Measurements from ENCODE around the gene CEP120. TPM values are rescaled to one million over a fixed set of nuclear protein-coding genes. Genes with fewer than 3 reads are reported as not detected.
"Not testable (repeated sequence)": the region's sequence is repeated elsewhere in the genome, so short reads cannot be mapped to it uniquely, and the experiment has no call there.

The CEP120 gene
- polyA plus RNA-seq, 4 donors, result 21.3 to 28.2 (median 22.0) TPM

DNA sequence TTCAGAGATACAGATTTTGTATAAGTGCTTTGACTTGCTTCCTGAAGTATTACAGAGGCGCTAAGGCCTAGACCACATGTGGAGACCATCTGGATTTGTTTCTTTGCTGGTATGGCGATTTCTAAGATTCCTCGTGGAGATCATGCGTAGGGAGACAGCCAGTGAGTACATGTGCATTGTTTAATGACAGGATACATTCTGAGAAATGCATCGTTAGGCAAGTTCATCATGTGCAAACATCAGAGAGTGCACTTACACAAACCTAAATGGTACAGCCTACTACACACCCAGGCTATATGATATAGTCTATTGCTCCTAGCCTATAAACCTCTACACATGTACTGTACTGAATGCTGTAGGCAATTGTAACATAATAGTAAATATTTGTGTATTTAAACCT is 16.5 kb upstream of the CEP120 start:
- DNase-seq (ENCODE audit: low read depth in 4 of 4, low spot score in 3 of 4), result no peak

- DNase-seq (ENCODE audit: low read depth in 4 of 4, low spot score in 3 of 4), result no peak
Measured at GRCh38 chr5:123438902-123439301, 15.7 kb upstream of the CEP120 start.

GRCh38 chr5:123438244-123438643 is 15.0 kb upstream of the CEP120 start:
- no peak for DNase-seq (ENCODE audit: low read depth in 4 of 4, low spot score in 3 of 4)

- DNase-seq (ENCODE audit: low read depth in 4 of 4, low spot score in 3 of 4), result no peak
Measured at GRCh38 chr5:123436201-123436600, 13.0 kb upstream of the CEP120 start.

DNA sequence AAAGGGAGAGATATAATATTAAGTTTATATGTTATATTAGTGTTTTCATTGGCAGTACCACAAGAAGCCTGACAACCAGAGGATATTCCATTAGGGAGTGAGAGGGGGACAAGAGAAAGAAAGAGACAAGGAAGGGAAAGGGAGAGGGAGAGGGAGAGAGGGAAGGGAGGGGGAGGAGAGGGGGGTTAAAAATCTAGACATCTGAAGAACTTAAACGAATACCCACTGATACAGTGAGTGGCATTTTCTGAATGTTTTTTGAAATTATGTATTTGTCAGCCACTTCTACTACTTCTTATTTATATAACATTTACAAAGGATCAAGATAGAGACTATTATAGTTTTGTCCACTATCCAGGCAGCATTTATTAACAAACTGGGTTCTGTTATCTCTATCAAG is 11.6 kb upstream of the CEP120 start:
- DNase-seq (ENCODE audit: low read depth in 4 of 4, low spot score in 3 of 4), result no peak

DNA sequence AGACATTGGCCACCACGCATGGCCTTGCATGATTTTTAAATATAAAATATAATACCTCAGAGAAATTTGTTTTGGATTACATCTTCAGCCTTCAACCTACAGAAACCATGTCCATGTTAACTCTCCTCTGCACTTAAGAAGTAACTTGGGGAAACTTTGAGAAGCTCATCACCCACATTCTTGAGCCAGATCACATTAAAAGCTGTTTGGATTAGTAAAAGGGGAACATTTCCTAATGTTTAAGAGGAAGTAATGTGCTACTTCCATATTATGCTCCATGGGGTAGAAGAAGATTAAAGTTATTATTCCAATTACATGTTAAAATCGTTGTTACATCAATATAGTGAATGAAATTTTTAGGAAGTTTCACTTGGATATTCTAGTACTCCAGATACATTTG is 10.4 kb upstream of the CEP120 start:
- DNase-seq (ENCODE audit: low read depth in 4 of 4, low spot score in 3 of 4), result no peak

DNA sequence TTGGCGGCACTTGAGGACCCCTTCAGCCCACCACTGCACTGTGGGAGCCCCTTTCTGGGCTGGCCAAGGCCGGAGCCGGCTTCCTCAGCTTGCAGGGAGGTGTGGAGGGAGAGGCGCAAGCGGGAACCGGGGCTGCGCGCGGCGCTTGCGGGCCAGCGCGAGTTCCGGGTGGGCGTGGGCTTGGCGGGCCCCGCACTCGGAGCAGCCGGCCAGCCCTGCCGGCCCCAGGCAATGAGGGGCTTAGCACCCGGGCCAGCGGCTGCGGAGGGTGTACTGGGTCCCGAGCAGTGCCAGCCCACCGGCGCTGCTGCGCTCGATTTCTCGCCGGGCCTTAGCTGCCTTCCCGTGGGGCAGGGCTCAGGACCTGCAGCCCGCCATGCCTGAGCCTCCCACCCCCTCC is 7.2 kb upstream of the CEP120 start:
- not testable (repeated sequence) for DNase-seq (ENCODE audit: low read depth in 4 of 4, low spot score in 3 of 4)

DNA sequence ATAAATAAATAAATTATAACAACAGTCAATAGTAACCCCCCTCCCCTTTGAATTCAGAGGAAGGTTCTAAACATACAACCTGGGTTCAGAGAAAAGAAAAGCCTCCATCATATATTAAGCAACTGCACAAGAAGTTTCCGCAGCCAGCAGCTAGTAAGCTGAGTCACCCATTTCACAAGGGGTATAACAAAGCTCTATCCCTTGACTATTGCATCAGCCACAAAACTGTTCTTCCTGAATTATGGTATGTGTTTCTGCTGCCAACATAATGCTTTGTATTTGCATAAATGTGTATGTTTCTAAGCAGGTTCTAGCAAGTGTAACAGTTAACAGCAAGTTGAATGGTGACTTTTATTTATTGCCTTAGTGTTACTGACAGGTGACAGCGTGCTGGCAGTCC is 6.8 kb upstream of the CEP120 start:
- DNase-seq (ENCODE audit: low read depth in 4 of 4, low spot score in 3 of 4), result no peak

DNA sequence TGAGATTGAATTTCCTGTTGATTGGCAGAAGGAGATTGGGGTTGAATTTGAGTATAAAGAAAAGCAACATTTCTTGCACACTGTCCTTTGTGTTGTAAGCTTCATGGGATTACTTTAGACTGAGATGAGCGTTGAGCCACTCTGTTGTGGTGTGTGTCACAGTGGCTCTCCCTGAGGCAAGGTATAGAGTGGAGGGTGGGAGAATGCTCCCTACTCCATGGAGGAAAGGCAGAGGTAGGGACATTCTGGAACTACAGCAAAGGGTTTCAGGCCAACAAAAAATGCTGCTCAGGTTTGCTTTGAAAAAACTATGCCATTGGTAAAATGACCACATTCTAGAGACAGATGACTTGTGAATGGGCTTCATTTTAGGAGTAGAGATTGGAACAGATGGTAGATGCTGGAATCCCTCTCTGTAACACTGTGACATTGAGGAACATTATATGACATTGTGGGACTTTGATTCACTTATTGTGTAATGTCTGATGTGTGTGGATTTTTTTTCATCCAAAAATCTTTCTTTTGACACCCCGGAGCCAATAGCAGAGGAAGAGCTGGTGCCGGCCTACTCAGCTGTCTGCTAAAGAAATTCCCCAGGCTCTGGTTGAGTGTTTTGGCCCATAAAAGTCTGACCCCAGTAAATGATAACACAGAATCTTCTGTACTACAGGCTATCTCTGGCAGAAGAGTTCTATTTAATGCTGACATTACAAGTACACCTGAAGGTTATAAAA is 6.2 kb upstream of the CEP120 start:
- DNase-seq (ENCODE audit: low read depth in 4 of 4, low spot score in 3 of 4), result no peak

- DNase-seq (ENCODE audit: low read depth in 4 of 4, low spot score in 3 of 4), result no peak
Measured at GRCh38 chr5:123428521-123429220, 5.5 kb upstream of the CEP120 start.

DNA sequence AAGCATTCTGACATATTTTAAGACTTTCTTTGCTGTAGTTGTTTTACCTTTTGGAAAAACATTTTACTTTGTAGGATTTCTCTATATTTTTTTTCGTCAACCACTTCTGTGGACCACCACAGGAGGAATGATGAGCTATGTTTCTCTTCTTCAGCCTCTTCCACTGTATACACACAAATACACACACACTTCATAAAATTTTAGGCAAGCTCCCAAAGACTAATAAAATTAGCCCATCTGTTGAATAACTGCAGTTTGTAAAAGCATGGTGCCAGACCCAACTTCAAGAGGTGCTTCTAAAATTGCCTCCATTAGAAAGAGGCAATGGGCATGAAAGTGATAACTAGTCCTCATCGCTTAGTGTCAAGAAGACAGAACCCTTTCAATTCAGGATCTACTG is 4.1 kb upstream of the CEP120 start:
- DNase-seq (ENCODE audit: low read depth in 4 of 4, low spot score in 3 of 4), result no peak

- DNase-seq (ENCODE audit: low read depth in 4 of 4, low spot score in 3 of 4), result no peak
Measured at GRCh38 chr5:123425431-123425830, 2.2 kb upstream of the CEP120 start.

- peak; percentile 16 to 29 (median 23) for DNase-seq (ENCODE audit: low read depth in 4 of 4, low spot score in 3 of 4)
Measured at GRCh38 chr5:123422433-123423277, 548 bp downstream of the CEP120 start.

DNA sequence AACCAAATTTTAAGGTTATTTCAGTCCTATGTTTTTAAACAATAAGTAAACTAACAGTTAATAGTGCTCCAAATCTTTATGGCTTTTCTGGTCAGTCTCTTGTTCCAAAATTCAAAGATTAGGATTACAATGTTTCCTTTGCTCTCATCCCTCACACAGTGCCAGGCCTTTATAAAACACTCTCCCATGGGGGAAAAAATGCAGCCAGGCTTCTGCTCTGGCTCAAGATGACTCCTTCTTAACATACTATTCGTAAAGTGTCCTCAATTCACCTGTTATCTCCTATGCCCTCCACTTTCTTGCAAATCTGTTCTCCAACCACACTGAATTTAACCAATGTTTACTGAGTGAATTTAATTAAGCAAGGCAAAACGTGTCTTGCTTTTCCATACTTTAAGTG is 1.4 kb downstream of the CEP120 start:
- no peak for DNase-seq (ENCODE audit: low read depth in 4 of 4, low spot score in 3 of 4)

GRCh38 chr5:123414974-123415373 is 8.2 kb downstream of the CEP120 start:
- DNase-seq (ENCODE audit: low read depth in 4 of 4, low spot score in 3 of 4), result no peak

- DNase-seq (ENCODE audit: low read depth in 4 of 4, low spot score in 3 of 4), result no peak
Measured at GRCh38 chr5:123412206-123412605, 11.0 kb downstream of the CEP120 start.

DNA sequence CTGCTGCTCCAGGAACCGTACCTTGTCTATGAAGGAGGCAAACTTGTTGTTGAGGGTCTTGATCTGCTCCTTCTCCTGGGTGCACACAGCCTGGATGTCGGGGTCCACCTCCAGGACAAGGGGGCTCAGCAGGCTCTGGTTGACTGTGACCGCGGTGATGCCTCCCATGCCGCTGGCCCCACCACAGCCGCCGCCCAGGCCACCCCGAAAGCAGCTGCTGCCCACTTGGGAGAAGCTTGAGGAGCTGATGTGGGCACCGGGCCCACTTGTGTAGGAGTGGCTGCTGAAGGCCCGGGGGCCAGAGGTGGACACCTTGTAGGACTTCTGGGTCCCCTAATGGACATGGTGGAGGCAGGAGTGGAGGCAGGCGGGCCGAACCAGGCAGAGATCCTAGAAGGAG is 21.2 kb downstream of the CEP120 start:
- DNase-seq (ENCODE audit: low read depth in 4 of 4, low spot score in 3 of 4), result not testable (repeated sequence)

DNA sequence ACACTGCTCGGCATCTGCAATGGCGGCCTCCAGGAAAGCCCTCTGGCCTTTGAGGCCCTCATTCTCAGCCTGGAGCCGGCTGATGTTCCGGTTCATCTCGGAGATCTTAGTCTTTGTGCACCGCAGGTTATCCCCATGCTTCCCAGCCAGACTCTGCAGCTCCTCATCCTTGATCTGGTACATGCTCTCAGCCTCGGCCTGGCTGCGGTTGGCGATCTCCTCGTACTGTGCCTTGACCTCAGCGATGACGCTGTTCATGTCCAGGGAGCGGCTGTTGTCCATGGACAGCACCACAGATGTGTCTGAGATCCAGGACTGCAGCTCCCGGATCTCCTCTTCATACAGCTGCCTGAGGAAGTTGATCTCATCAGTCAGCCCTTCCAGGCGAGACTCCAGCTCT is 21.9 kb downstream of the CEP120 start:
- DNase-seq (ENCODE audit: low read depth in 4 of 4, low spot score in 3 of 4), result no peak

GRCh38 chr5:123400870-123401291 is 22.3 kb downstream of the CEP120 start:
- not testable (repeated sequence) for DNase-seq (ENCODE audit: low read depth in 4 of 4, low spot score in 3 of 4)

GRCh38 chr5:123398058-123398733 is 25.0 kb downstream of the CEP120 start:
- DNase-seq (ENCODE audit: low read depth in 4 of 4, low spot score in 3 of 4), result no peak

- DNase-seq (ENCODE audit: low read depth in 4 of 4, low spot score in 3 of 4), result no peak
Measured at GRCh38 chr5:123397538-123397937, 25.7 kb downstream of the CEP120 start.

Data from left renal pelvis (tissue), 4 donors.